Natural killer cell (primary cell): ENCODE measurements around the gene CBX4. TPM values are rescaled to one million over a fixed set of nuclear protein-coding genes. Genes with fewer than 3 reads are reported as not detected.

ENCODE experiments used
- ATAC-seq, 3 donors: fragments of 150-1000 bp in 2 of 3; fragments of 200-7000 bp in 1 of 3; cut with Tn5 transposase; 1 replicate in 1 of 3; 2 replicates in 2 of 3; pipeline ENCODE4 v1.10.0; 2021; ENCODE audit warnings: mild to moderate bottlenecking in 2 of 3, moderate library complexity in 2 of 3
- DNase-seq, 2 donors: peaks; one replicate each; pipeline versions ENCODE4 v3.0.0 to v3.0.0-alpha.2; 2013 to 2021; ENCODE audit warnings: mixed read lengths in 1 of 2
- H3K27ac ChIP-seq: one replicate; pipeline ENCODE4 v1.5.1; 2013; ENCODE audit warnings: mild to moderate bottlenecking, low read length
- H3K27me3 ChIP-seq: one replicate; pipeline ENCODE4 v1.6.1; 2013; ENCODE audit warnings: low read length; ENCODE audit not compliant: control insufficient read depth, insufficient read depth
- H3K36me3 ChIP-seq: one replicate; pipeline ENCODE4 v1.6.1; 2013; ENCODE audit warnings: low read length; ENCODE audit not compliant: control insufficient read depth, insufficient read depth
- H3K4me1 ChIP-seq: one replicate; pipeline ENCODE4 v1.6.1; 2013; ENCODE audit warnings: low read length; ENCODE audit not compliant: control insufficient read depth, insufficient read depth
- H3K4me3 ChIP-seq: one replicate; pipeline ENCODE4 v1.5.1; 2013; ENCODE audit warnings: low read length
- H3K9me3 ChIP-seq: one replicate; pipeline ENCODE4 v1.6.1; 2013; ENCODE audit warnings: low read length; ENCODE audit not compliant: control insufficient read depth, insufficient read depth
- H3K27ac Mint-ChIP-seq, 2 donors: one replicate each; pipeline ENCODE4 v1.8.0; 2022; ENCODE audit warnings: mild to moderate bottlenecking in 2 of 2, mixed read lengths in 2 of 2, moderate library complexity in 1 of 2
- H3K27me3 Mint-ChIP-seq, 2 donors: one replicate each; pipeline ENCODE4 v1.8.0; 2022; ENCODE audit warnings: low read depth in 2 of 2, mixed read lengths in 2 of 2
- H3K36me3 Mint-ChIP-seq: one replicate; pipeline ENCODE4 v1.8.0; 2022; ENCODE audit warnings: mixed read lengths
- H3K4me1 Mint-ChIP-seq, 2 donors: one replicate each; pipeline ENCODE4 v1.8.0; 2022; ENCODE audit warnings: mixed read lengths in 2 of 2
- H3K4me3 Mint-ChIP-seq: one replicate; pipeline ENCODE4 v1.8.0; 2022; ENCODE audit warnings: mild to moderate bottlenecking, moderate library complexity, mixed read lengths
- H3K9me3 Mint-ChIP-seq, 2 donors: one replicate each; pipeline ENCODE4 v1.8.0; 2022; ENCODE audit warnings: mixed read lengths in 2 of 2
- WGBS: methylation state at CpG from one replicate; pipeline ENCODE4 v1.1.7; 2013; ENCODE audit warnings: missing lambda C conversion rate; ENCODE audit not compliant: insufficient coverage; 5-methylcytosine and 5-hydroxymethylcytosine counted together
- intact Hi-C: fragments of 100-400 bp; cut with micrococcal nuclease; formaldehyde crosslinking; loops from one replicate; pipeline ENCODE4 v1.14.2; 2022
- total RNA-seq, 4 donors: library from RNA; stranded (reverse); fragments of 120-200 nt in 1 of 4; gene quantifications; one replicate each; pipeline versions ENCODE4 v1.2.3 to v1.2.4, GENCODE V29; 2013 to 2022
- TF ChIP-seq, protein P1 (sequence below): fragments of 200-600 bp; IDR thresholded peaks from one replicate; pipeline ENCODE4 v1.8.0; 2022; ENCODE audit warnings: antibody characterized with exemption

The CBX4 gene
- total RNA-seq, 3 donors from 2014 or later (not counting 1 experiment from before 2014, with no cell fraction given), result 147 to 220 (median 217) TPM

DNA sequence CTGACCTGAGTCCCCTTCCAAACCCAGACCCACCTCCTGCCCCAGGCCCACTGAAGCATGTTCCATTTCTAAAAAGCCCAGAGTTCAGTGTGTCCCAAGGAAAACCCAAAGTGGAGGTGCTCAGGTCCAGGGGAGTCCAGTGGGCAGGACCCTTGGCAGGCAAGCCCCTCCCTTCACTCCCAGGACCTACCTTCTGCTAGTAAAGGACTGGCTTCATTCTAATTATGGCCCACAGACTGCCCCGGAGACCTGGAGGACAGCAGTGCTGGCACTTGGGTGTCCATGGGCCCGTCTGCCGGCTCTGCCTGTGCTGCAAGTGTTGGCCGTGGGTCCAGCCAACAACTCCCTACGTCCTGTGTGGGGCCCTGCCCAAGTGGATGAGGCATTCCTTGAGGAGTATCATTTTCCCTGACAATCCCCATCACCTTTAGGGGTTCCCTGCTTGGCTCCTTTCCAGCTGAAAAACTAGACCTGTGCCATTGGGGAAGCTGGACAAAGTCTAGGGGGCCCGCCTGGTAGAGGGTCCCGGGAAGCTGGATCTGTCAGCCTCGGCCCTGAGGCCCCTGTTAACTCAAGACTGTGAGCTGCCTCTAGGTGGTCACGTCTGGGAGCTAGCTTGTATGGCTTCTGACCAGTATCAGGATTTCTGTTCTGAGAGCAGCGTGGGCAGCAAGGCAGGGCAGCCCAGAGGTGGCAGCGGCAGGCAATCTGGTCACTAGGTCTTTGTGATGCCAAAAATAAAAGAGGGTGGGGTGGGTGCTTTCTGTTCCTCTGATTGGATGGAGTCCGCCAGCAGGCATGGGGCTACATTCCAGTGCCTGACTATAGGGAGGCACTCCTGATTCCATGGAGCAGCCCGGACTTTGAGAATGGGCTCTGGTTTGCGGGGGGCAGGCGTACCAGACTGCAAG is 53.1 kb downstream of the CBX4 start:
- Histone ChIP-seq H3K4me3 (no peak overlapping the region), H3K36me3 (no peaks in the 10 kb centered on the region), H3K4me1 (peaks cover 19% of the 10 kb centered on the region), H3K27me3 (peaks cover 42% of the 10 kb centered on the region), H3K27ac (no peak overlapping the region), H3K9me3 (no peaks in the 10 kb centered on the region)
- Mint-ChIP-seq H3K27me3 (peaks cover 55 to 56% of the 10 kb centered on the region in 2 donors), H3K36me3 (no peaks in the 10 kb centered on the region), H3K9me3 (no peaks in the 10 kb centered on the region), H3K4me3 (no peak overlapping the region), H3K27ac (no peak overlapping the region), H3K4me1 (peaks cover 0 to 7% of the 10 kb centered on the region in 2 donors)
- intact Hi-C loops, result loop anchor here (10.0 kb wide), 1 partner anchor 129 kb away; no protein-coding TSS in a partner anchor
- TF ChIP-seq, protein P1, sequence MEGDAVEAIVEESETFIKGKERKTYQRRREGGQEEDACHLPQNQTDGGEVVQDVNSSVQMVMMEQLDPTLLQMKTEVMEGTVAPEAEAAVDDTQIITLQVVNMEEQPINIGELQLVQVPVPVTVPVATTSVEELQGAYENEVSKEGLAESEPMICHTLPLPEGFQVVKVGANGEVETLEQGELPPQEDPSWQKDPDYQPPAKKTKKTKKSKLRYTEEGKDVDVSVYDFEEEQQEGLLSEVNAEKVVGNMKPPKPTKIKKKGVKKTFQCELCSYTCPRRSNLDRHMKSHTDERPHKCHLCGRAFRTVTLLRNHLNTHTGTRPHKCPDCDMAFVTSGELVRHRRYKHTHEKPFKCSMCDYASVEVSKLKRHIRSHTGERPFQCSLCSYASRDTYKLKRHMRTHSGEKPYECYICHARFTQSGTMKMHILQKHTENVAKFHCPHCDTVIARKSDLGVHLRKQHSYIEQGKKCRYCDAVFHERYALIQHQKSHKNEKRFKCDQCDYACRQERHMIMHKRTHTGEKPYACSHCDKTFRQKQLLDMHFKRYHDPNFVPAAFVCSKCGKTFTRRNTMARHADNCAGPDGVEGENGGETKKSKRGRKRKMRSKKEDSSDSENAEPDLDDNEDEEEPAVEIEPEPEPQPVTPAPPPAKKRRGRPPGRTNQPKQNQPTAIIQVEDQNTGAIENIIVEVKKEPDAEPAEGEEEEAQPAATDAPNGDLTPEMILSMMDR, result no peak
- no peak for ATAC-seq
- 90% methylated on average over 15 of the region's 15 CpGs for WGBS
- DNase-seq, result no peak

DNA sequence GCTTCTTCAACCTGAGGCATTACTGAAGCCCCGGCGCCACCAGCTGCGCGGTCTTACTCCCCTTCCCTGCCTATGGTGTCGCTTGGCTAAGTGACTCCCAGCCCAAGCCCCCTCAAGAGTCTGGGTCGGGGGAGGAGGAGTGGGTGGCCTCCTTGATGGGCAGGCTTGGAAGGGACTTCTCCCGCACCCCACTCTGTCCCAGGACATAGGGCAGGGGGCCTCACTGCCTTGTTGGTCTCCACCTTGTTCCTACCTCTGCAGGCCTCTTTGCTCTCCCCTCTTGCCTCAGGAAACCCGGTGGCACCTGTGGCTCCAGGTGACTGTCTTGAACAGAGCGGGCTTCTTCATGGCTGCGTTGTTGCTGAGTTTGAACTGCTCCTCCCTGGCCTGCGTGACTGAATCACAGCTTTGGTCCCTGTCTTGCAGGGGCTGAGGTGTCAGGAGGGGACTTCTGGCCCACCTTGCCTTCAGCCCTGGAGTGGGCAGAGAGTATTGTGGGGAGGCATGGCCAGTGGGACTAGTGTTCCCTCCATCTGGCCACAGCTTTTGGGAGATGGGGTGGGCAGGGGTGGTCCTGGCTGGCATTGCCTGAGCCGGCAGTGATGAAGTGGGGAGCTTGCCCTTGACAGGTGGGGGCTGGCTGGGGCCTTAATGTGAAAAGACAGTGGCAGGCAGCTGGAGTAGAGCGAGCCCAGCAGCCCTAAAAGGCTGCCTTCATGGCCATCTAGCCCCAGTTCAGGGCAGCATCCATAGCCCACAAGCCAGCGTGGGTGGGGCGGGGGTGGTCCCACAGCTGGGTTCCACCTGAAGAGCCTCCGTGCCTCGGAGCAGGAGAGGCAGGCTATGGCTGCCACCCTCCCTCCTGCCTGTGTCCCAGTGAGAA is 54.0 kb downstream of the CBX4 start:
- intact Hi-C loops, result loop anchor here (10.0 kb wide), 1 partner anchor 130 kb away; no protein-coding TSS in a partner anchor
- DNase-seq, result no peak
- H3K36me3 Mint-ChIP-seq, result no peaks in the 10 kb centered on the region
- WGBS, result 95% methylated on average over 17 of the region's 17 CpGs
- H3K4me1 ChIP-seq, result peaks cover 10% of the 10 kb centered on the region
- H3K27me3 ChIP-seq, result peaks cover 37% of the 10 kb centered on the region
- TF ChIP-seq, protein P1, result no peak
- peaks cover 0 to 7% of the 10 kb centered on the region in 2 donors for H3K4me1 Mint-ChIP-seq
- H3K27ac ChIP-seq, result no peak overlapping the region
- H3K9me3 ChIP-seq, result no peaks in the 10 kb centered on the region
- no peak overlapping the region for H3K4me3 ChIP-seq
- H3K27ac Mint-ChIP-seq, result no peak overlapping the region
- no peak overlapping the region for H3K4me3 Mint-ChIP-seq
- ATAC-seq, result no peak
- no peaks in the 10 kb centered on the region for H3K9me3 Mint-ChIP-seq
- no peaks in the 10 kb centered on the region for H3K36me3 ChIP-seq
- H3K27me3 Mint-ChIP-seq, result peaks cover 64 to 65% of the 10 kb centered on the region in 2 donors

DNA sequence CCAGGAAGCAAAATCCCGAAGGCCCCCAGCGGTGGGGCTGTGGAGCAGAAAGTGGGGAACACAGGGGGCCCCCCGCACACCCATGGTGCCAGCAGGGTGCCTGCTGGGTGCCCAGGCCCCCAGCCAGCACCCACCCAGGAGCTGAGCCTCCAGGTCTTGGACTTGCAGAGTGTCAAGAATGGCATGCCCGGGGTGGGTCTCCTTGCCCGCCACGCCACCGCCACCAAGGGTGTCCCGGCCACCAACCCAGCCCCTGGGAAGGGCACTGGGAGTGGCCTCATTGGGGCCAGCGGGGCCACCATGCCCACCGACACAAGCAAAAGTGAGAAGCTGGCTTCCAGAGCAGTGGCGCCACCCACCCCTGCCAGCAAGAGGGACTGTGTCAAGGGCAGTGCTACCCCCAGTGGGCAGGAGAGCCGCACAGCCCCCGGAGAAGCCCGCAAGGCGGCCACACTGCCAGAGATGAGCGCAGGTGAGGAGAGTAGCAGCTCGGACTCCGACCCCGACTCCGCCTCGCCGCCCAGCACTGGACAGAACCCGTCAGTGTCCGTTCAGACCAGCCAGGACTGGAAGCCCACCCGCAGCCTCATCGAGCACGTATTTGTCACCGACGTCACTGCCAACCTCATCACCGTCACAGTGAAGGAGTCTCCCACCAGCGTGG is 54.8 kb downstream of the CBX4 start:
- intact Hi-C loops, result loop anchor here (10.0 kb wide), 1 partner anchor 130 kb away; no protein-coding TSS in a partner anchor
- no peaks in the 10 kb centered on the region for H3K36me3 Mint-ChIP-seq
- Histone ChIP-seq H3K4me3 (no peak overlapping the region), H3K27me3 (peaks cover 38% of the 10 kb centered on the region), H3K27ac (no peak overlapping the region), H3K36me3 (no peaks in the 10 kb centered on the region), H3K4me1 (peaks cover 3% of the 10 kb centered on the region), H3K9me3 (no peaks in the 10 kb centered on the region)
- no peaks in the 10 kb centered on the region for H3K9me3 Mint-ChIP-seq
- ATAC-seq (no peak), DNase-seq (no peak)
- no peak overlapping the region for H3K4me3 Mint-ChIP-seq
- peaks cover 0 to 7% of the 10 kb centered on the region in 2 donors for H3K4me1 Mint-ChIP-seq
- H3K27ac Mint-ChIP-seq, result no peak overlapping the region
- TF ChIP-seq, protein P1, result no peak
- 96% methylated on average over 31 of the region's 31 CpGs for WGBS
- H3K27me3 Mint-ChIP-seq, result peaks cover 72 to 73% of the 10 kb centered on the region in 2 donors
